Right ventricle myocardium superior (tissue), 1 donor: ENCODE results near the gene SOD1. TPM values are rescaled to one million over a fixed set of nuclear protein-coding genes. Genes with fewer than 3 reads are reported as not detected.

Source experiments
- ATAC-seq: fragments of 200-7000 bp; cut with Tn5 transposase; one replicate; pipeline ENCODE4 v1.9.1; 2020; ENCODE audit warnings: mild to moderate bottlenecking; ENCODE audit not compliant: poor library complexity
- DNase-seq: peaks from one replicate; pipeline ENCODE4 v3.0.0-alpha.2; 2020
- intact Hi-C: fragments of 100-400 bp; cut with DNase I; formaldehyde crosslinking; loops from one replicate; pipeline ENCODE4 v1.11.2; 2022
- total RNA-seq: library from RNA; stranded (reverse); fragmentation: NEBNext Ultra II Directional; extraction: Animal tissue kit (Norgen Biotek cat#: 25700); gene quantifications from one replicate; pipeline ENCODE4 v1.2.1, GENCODE V29; 2021
- donor health status: DM: no; HTN: yes; CAD: no; lungs with severe emphysema.

The SOD1 gene
- total RNA-seq, 1 donor from 2014 or later = 445 TPM

DNA sequence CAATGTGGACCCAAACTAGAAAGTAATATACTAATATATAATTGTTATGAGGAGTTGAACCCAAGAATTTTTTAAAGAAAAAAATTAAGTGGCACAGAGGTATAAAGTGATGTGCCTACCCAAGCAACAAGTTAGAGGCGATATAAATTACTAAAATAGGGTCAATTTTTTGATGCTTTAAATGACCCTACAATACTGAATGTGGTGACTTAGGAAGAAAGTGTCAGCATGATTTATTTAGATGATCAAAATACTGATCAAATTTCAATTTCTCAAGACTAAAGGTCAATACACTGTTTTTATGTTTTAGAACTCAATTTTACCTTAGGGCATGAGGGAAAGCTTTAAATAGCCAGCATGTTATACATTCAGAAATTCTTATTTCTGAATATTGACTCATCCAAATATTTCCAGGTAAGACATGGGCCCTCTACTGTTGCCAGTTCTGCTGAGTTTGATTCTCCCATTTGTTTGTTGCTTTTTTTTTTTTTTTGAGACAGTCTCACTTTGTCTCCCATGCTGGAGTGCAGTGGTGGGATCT is 52.3 kb downstream of the SOD1 start:
- DNase-seq (no peak), ATAC-seq (no peak)
- intact Hi-C loops = no loop called here

DNA sequence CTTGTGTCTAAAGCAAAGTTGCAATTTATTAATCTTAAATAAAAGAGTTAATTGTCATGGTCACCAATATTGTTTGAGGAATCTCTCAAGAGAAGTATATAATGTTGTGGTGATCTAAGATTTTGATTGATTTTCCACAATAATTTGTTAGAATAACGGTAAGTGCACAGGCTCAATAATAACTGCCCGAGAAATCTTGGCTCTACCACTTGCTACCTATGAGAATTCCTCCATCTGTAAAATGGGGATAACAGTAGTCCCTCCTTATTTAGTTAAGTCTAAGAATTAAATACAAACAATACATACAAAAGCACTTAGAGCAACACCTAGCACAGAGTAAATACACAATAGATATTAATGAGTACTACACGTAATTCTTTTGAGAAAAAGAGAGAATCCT is 53.6 kb downstream of the SOD1 start:
- intact Hi-C loops = no loop called here
- DNase-seq (no peak), ATAC-seq (no peak)

- DNase-seq (no peak), ATAC-seq (peak; percentile 24)
- intact Hi-C loops = no loop called here
Observed at GRCh38 chr21:31713973-31714740, 54.7 kb downstream of the SOD1 start.

DNA sequence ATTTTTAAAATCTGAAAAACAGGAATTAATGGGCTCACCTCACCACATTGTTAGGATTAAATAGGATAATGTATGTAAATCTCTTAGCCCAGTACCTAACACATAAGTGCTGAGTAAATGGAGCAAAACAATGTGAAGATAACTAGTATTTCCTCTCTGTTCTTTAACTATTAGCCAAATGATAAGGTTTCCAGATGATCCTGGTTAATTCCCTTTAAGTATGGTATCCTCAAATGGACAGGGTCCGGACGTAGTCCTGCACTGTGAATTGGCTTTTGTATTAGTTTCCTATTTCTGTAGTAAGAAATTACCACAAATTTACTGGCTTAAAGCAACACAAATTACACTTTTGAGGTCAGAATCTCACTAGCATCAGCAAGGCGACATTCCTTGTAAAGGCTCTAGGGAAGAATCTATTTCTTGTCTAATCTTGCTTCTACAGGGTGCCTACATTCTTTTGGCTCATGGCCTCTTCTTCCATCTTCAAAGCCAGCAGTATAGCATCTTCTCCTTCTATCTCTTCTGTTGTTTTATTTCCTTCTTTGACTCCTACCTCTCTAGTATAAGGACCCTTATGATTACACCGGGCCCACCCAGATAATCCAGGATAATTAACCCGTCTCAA is 55.4 kb downstream of the SOD1 start:
- peak; percentile 30 for ATAC-seq
- DNase-seq = no peak
- intact Hi-C loops = no loop called here

- intact Hi-C loops = no loop called here
- ATAC-seq = no peak
- DNase-seq = no peak
Observed at GRCh38 chr21:31716106-31716505, 56.6 kb downstream of the SOD1 start.

Other genes with a start within 250 kb of the SOD1 start
- 15.4 TPM for gene SCAF4, start 72.4 kb downstream of the SOD1 start, total RNA-seq
- gene HUNK, start 213.3 kb downstream of the SOD1 start, total RNA-seq = 0.19 TPM